ENCODE measurements around the gene GAL3ST2.

DNA sequence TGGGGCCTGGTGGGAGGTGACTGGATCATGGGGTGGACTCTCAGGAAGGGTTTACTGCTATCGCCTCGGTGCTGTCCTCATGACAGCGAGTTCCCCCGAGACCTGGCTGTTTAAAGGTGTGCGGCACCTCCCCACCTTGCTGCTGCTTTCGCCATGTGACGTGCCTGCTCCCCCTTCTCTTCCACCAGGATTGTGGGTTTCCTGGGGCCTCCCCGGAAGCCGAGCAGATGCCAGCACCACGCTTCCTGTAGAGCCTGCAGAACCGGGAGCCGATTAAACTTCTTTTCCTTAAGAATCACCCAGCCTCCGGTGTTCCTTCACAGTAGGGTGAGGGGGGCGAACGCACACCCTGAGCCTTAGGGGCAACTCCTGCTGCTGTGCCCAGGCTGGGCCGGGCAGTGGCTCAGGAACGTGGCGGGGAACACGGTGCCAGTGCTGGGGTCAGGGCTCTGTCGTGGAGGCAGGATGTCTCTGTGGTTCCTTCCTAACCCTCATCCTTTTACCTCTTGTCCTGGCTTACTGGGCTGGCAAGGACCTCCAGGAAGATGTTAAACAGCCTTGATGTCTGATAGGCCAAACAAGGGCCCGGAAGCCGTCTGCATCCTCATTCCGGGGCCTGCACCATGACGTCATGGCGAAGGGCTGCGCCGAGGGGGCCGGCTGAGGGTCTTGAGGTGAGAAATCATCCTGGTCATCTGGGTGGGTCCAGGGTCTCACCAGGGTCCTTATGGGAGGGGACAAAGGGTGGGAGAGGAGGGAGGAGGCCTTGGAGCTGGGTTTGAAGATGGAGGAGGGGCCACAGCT, 45.0 kb downstream of the GAL3ST2 start:
- TF ChIP-seq, protein P1, sequence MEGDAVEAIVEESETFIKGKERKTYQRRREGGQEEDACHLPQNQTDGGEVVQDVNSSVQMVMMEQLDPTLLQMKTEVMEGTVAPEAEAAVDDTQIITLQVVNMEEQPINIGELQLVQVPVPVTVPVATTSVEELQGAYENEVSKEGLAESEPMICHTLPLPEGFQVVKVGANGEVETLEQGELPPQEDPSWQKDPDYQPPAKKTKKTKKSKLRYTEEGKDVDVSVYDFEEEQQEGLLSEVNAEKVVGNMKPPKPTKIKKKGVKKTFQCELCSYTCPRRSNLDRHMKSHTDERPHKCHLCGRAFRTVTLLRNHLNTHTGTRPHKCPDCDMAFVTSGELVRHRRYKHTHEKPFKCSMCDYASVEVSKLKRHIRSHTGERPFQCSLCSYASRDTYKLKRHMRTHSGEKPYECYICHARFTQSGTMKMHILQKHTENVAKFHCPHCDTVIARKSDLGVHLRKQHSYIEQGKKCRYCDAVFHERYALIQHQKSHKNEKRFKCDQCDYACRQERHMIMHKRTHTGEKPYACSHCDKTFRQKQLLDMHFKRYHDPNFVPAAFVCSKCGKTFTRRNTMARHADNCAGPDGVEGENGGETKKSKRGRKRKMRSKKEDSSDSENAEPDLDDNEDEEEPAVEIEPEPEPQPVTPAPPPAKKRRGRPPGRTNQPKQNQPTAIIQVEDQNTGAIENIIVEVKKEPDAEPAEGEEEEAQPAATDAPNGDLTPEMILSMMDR (IDR thresholded peaks at IDR 0.05) = no peak
- no peak for TF ChIP-seq POLR2A (IDR thresholded peaks at IDR 0.05)

Measured in adrenal gland (tissue), 5 donors.